T-helper 1 cell treated with Interleukin-12 subunit alpha and Interleukin-12 subunit beta and Interleukin-4 antibody, amounts not matched to agents 30 ng/mL and 1 ng/mL, for 36 hours (primary cell): ENCODE results near the gene IFT80. TPM values are rescaled to one million over a fixed set of nuclear protein-coding genes. Genes with fewer than 3 reads are reported as not detected.

Experiments used
- intact Hi-C: fragments of 100-400 bp; cut with micrococcal nuclease; formaldehyde crosslinking; loops from one replicate; pipeline ENCODE4 v1.15.1; 2024
- total RNA-seq: library from RNA; stranded (reverse); gene quantifications from 2 replicates; pipeline ENCODE4 v1.2.3, GENCODE V29; 2022

Gene IFT80
- total RNA-seq, 1 donor from 2014 or later, result 25.3 TPM

- intact Hi-C loops, result loop anchor here (5.0 kb wide), 1 partner anchor 1599 kb away; the partner anchor contains the start of gene MFSD1
Observed at GRCh38 chr3:160401291-160402095, 2.5 kb upstream of the IFT80 start.

- intact Hi-C loops, result loop anchor here (1.0 to 5.0 kb wide), 2 partner anchors 8 to 1598 kb away; partner anchors contain the start of gene MFSD1
Observed at GRCh38 chr3:160400702-160401150, 1.7 kb upstream of the IFT80 start.

- intact Hi-C loops, result loop anchor here (1.0 to 5.0 kb wide), 2 partner anchors 8 to 1598 kb away; partner anchors contain the start of gene MFSD1
Observed at GRCh38 chr3:160400030-160400701, 1.1 kb upstream of the IFT80 start.

- intact Hi-C loops, result loop anchor here (1.0 to 5.0 kb wide), 14 partner anchors 15 to 1756 kb away; partner anchors contain the start of genes C3orf80, GFM1, IL12A and KPNA4
Observed at GRCh38 chr3:160398820-160399124, 253 bp downstream of the IFT80 start.

GRCh38 chr3:160395297-160395696 is 3.7 kb downstream of the IFT80 start:
- intact Hi-C loops, result loop anchor here (5.0 kb wide), 5 partner anchors 83 to 1753 kb away; partner anchors contain the start of gene GFM1

GRCh38 chr3:160394009-160394392 is 5.0 kb downstream of the IFT80 start:
- intact Hi-C loops, result no loop called here

- intact Hi-C loops, result no loop called here
Observed at GRCh38 chr3:160393346-160394008, 5.5 kb downstream of the IFT80 start.

- intact Hi-C loops, result no loop called here
Observed at GRCh38 chr3:160392798-160393197, 6.2 kb downstream of the IFT80 start.

GRCh38 chr3:160390565-160391138 is 8.4 kb downstream of the IFT80 start:
- intact Hi-C loops, result no loop called here

GRCh38 chr3:160384639-160385318 is 14.2 kb downstream of the IFT80 start:
- intact Hi-C loops, result no loop called here

GRCh38 chr3:160381470-160381869 is 17.6 kb downstream of the IFT80 start:
- intact Hi-C loops, result no loop called here

GRCh38 chr3:160379628-160380214 is 19.3 kb downstream of the IFT80 start:
- intact Hi-C loops, result no loop called here

GRCh38 chr3:160378331-160379109 is 20.5 kb downstream of the IFT80 start:
- intact Hi-C loops, result no loop called here

GRCh38 chr3:160376681-160377080 is 22.3 kb downstream of the IFT80 start:
- intact Hi-C loops, result no loop called here

- intact Hi-C loops, result no loop called here
Observed at GRCh38 chr3:160374925-160375324, 24.1 kb downstream of the IFT80 start.

- intact Hi-C loops, result no loop called here
Observed at GRCh38 chr3:160374472-160374871, 24.6 kb downstream of the IFT80 start.

GRCh38 chr3:160373655-160374054 is 25.4 kb downstream of the IFT80 start:
- intact Hi-C loops, result no loop called here

- intact Hi-C loops, result no loop called here
Observed at GRCh38 chr3:160372780-160373179, 26.2 kb downstream of the IFT80 start.

GRCh38 chr3:160370987-160371857 is 27.8 kb downstream of the IFT80 start:
- intact Hi-C loops, result no loop called here
